ENCODE data around the gene CFAP141.
"Not testable (repeated sequence)": the region's sequence is repeated elsewhere in the genome, so short reads cannot be mapped to it uniquely, and the experiment has no call there.

CFAP141 gene

GRCh38 chr1:154207262-154207661, 1.1 kb upstream of the CFAP141 start:
- no peak overlapping the region for H3K9ac ChIP-seq (ENCODE audit: low read length)
- no peak overlapping the region for H2AFZ ChIP-seq (ENCODE audit: low read depth, low read length)
- H3K9me3 ChIP-seq (ENCODE audit: insufficient read depth, low read length), result no peaks in the 10 kb centered on the region
- TF ChIP-seq CTCF (IDR thresholded peaks at IDR 0.05; ENCODE audit: low read depth, low read length) (no peak), EZH2phosphoT487 (IDR thresholded peaks at IDR 0.05; ENCODE audit: low read depth) (no peak)
- no peaks in the 10 kb centered on the region for H3K79me2 ChIP-seq (ENCODE audit: low read length)
- peaks cover 3% of the 10 kb centered on the region for H4K20me1 ChIP-seq (ENCODE audit: insufficient read depth, low read length)
- H3K4me3 ChIP-seq (ENCODE audit: low read length), result no peak overlapping the region
- no peaks in the 10 kb centered on the region for H3K4me1 ChIP-seq (ENCODE audit: low read length)
- no peaks in the 10 kb centered on the region for H3K27me3 ChIP-seq (ENCODE audit: low read depth, low read length)
- no peak overlapping the region for H3K4me2 ChIP-seq (ENCODE audit: low read length)
- peaks cover 41% of the 10 kb centered on the region for H3K36me3 ChIP-seq (replicated peaks; ENCODE audit: low read depth, low read length)
- H3K27ac ChIP-seq (ENCODE audit: low read length), result no peak overlapping the region

- H3K9me3 ChIP-seq (ENCODE audit: insufficient read depth, low read length); H3K4me2 ChIP-seq (ENCODE audit: low read length); H3K4me3 ChIP-seq (ENCODE audit: low read length); H4K20me1 ChIP-seq (ENCODE audit: insufficient read depth, low read length); H3K4me1 ChIP-seq (ENCODE audit: low read length); H3K79me2 ChIP-seq (ENCODE audit: low read length); H3K27ac ChIP-seq (ENCODE audit: low read length); H3K27me3 ChIP-seq (ENCODE audit: low read depth, low read length); H3K9ac ChIP-seq (ENCODE audit: low read length); H2AFZ ChIP-seq (ENCODE audit: low read depth, low read length): not testable (repeated sequence)
- H3K36me3 ChIP-seq (replicated peaks; ENCODE audit: low read depth, low read length), result peaks cover 38% of the 10 kb centered on the region
Measured at GRCh38 chr1:154205778-154206177, 355 bp downstream of the CFAP141 start.

DNA sequence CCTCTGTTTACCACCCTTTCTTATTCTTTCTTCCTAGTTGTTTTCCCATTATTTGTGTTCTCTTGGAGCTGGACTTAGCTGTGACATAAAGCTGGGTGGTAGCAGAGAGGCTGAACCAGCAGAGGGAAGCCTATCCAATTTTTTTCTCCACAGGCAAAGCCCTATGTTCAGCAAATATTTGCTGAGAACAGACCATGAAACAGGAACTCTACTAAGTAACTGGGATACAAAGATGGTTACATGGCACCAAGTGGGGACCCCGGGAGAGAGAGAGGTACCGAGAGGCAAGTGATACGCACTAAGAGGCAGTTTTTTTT, 6.6 kb downstream of the CFAP141 start:
- no peak overlapping the region; the same call in 1 of the 2 replicates for H3K4me2 ChIP-seq (ENCODE audit: low read length)
- H3K79me2 ChIP-seq (ENCODE audit: low read length), result no peaks in the 10 kb centered on the region

DNA sequence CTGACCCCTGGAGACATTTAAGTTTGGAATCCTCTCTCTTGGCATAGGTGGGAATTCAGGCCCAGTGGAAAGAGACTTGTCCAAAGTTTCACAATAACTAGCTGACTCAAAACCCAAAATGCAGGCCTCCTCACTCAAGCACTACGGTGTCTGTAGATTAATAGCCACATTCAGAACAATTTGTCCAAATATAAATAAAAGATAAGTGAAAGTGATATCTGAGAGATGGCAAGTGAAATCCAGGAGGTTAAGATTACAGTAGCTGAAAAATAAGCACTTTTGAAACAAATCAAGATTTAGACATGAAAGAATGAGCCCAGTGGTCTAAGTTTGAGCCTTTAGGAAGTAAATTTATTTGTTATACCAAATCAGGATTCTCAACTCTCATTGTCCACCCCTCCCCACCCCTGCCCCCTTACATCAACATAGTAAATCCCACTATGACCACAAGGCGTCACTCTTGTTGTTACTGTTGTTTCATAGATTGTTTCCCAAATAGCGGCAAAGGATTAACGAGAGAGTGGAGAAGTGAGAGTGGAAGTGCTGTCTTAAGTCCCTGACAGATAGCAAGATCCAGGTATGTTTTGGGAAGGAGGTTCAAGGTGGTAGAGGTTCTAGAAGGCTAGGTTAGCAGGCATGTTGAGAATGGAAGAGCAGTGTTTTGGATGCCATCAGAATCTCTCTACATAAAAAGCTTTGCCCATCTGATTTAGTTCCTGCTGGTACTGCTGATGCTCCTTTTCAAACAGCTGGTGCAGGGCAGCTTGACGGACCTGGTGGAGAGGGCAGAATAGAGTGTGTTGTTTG, 7.2 kb downstream of the CFAP141 start:
- peak overlapping the region; percentile 45 for H3K4me2 ChIP-seq (ENCODE audit: low read length)
- no peaks in the 10 kb centered on the region for H3K79me2 ChIP-seq (ENCODE audit: low read length)
- peak overlapping the region; percentile 9; the same call in 1 of the 2 replicates for H3K4me3 ChIP-seq (ENCODE audit: low read length)
- peaks cover 10% of the 10 kb centered on the region; the same call in 1 of the 2 replicates for H3K4me1 ChIP-seq (ENCODE audit: low read length)
- no peaks in the 10 kb centered on the region for H3K36me3 ChIP-seq (replicated peaks; ENCODE audit: low read depth, low read length)
- H3K9me3 ChIP-seq (ENCODE audit: insufficient read depth, low read length), result no peaks in the 10 kb centered on the region
- H2AFZ ChIP-seq (ENCODE audit: low read depth, low read length), result no peak overlapping the region
- TF ChIP-seq CTCF (IDR thresholded peaks at IDR 0.05; ENCODE audit: low read depth, low read length) (peak; percentile 81), EZH2phosphoT487 (IDR thresholded peaks at IDR 0.05; ENCODE audit: low read depth) (no peak)
- H4K20me1 ChIP-seq (ENCODE audit: insufficient read depth, low read length), result no peaks in the 10 kb centered on the region
- no peak overlapping the region for H3K27ac ChIP-seq (ENCODE audit: low read length)
- no peak overlapping the region for H3K9ac ChIP-seq (ENCODE audit: low read length)
- H3K27me3 ChIP-seq (ENCODE audit: low read depth, low read length), result peaks cover 13% of the 10 kb centered on the region

More for the DNA sequence above, 6.6 kb downstream of the CFAP141 start:
- Histone ChIP-seq H4K20me1 (ENCODE audit: insufficient read depth, low read length) (no peaks in the 10 kb centered on the region), H3K4me1 (ENCODE audit: low read length) (peaks cover 4% of the 10 kb centered on the region; the same call in 1 of the 2 replicates), H3K4me3 (ENCODE audit: low read length) (no peak overlapping the region), H3K9me3 (ENCODE audit: insufficient read depth, low read length) (no peaks in the 10 kb centered on the region), H3K36me3 (replicated peaks; ENCODE audit: low read depth, low read length) (no peaks in the 10 kb centered on the region), H3K9ac (ENCODE audit: low read length) (no peak overlapping the region), H3K27me3 (ENCODE audit: low read depth, low read length) (peaks cover 7% of the 10 kb centered on the region; the same call in 1 of the 2 replicates), H2AFZ (ENCODE audit: low read depth, low read length) (no peak overlapping the region), H3K27ac (ENCODE audit: low read length) (no peak overlapping the region)
- no peak for TF ChIP-seq EZH2phosphoT487 (IDR thresholded peaks at IDR 0.05; ENCODE audit: low read depth)

- Histone ChIP-seq H3K27me3 (ENCODE audit: low read depth, low read length) (peaks cover 51% of the 10 kb centered on the region), H3K27ac (ENCODE audit: low read length) (no peak overlapping the region), H2AFZ (ENCODE audit: low read depth, low read length) (peak overlapping the region; percentile 44; the same call in 1 of the 2 replicates), H3K4me3 (ENCODE audit: low read length) (peak overlapping the region; percentile 35; the same call in 1 of the 2 replicates), H3K4me1 (ENCODE audit: low read length) (peaks cover 10% of the 10 kb centered on the region; the same call in 1 of the 2 replicates), H4K20me1 (ENCODE audit: insufficient read depth, low read length) (no peaks in the 10 kb centered on the region), H3K36me3 (replicated peaks; ENCODE audit: low read depth, low read length) (no peaks in the 10 kb centered on the region), H3K9me3 (ENCODE audit: insufficient read depth, low read length) (no peaks in the 10 kb centered on the region), H3K4me2 (ENCODE audit: low read length) (peak overlapping the region; percentile 48), H3K79me2 (ENCODE audit: low read length) (no peaks in the 10 kb centered on the region), H3K9ac (ENCODE audit: low read length) (no peak overlapping the region)
- TF ChIP-seq CTCF (IDR thresholded peaks at IDR 0.05; ENCODE audit: low read depth, low read length), result no peak
- TF ChIP-seq EZH2phosphoT487 (IDR thresholded peaks at IDR 0.05; ENCODE audit: low read depth), result no peak
Measured at GRCh38 chr1:154193821-154194220, 12.3 kb downstream of the CFAP141 start.
